Chondrocyte (in vitro differentiated cells): Measurements from ENCODE around the gene ATP2B2. TPM values are rescaled to one million over a fixed set of nuclear protein-coding genes. Genes with fewer than 3 reads are reported as not detected.
"Not testable (repeated sequence)": the region's sequence is repeated elsewhere in the genome, so short reads cannot be mapped to it uniquely, and the experiment has no call there.

Source experiments
- DNase-seq: peaks from one replicate; pipeline ENCODE4 v3.0.0; 2021; ENCODE audit warnings: mixed read lengths, low spot score
- H3K27ac Mint-ChIP-seq: one replicate; pipeline ENCODE4 v1.8.0; 2021; ENCODE audit warnings: mild to moderate bottlenecking, moderate library complexity, mixed read lengths; ENCODE audit not compliant: unreplicated experiment
- H3K27me3 Mint-ChIP-seq: 2 replicates; pipeline ENCODE4 v1.8.0; 2021; ENCODE audit warnings: low read depth, mixed read lengths
- H3K36me3 Mint-ChIP-seq: 2 replicates; pipeline ENCODE4 v1.8.0; 2021; ENCODE audit warnings: low read depth, mixed read lengths
- H3K4me1 Mint-ChIP-seq: 2 replicates; pipeline ENCODE4 v1.8.0; 2021; ENCODE audit warnings: low read depth, mild to moderate bottlenecking, mixed read lengths
- H3K4me3 Mint-ChIP-seq: one replicate; pipeline ENCODE4 v1.8.0; 2021; ENCODE audit warnings: mild to moderate bottlenecking, moderate library complexity, mixed read lengths; ENCODE audit not compliant: unreplicated experiment
- H3K9me3 Mint-ChIP-seq: 2 replicates; pipeline ENCODE4 v1.8.0; 2021; ENCODE audit warnings: low read depth, mixed read lengths
- CTCF ChIP-seq: fragments of 200-600 bp; sonication (generic); IDR thresholded peaks from 2 replicates; pipeline ENCODE4 v1.5.0; 2021; ENCODE audit warnings: antibody characterized with exemption, mild to moderate bottlenecking, moderate library complexity
- total RNA-seq: library from RNA; stranded (reverse); gene quantifications from 3 replicates; pipeline ENCODE4 v1.2.1, GENCODE V29; 2021

Gene ATP2B2
- total RNA-seq, 1 donor from 2014 or later = 0.25 TPM

- no peak overlapping the region for H3K27ac Mint-ChIP-seq
- no peaks in the 10 kb centered on the region for H3K4me1 Mint-ChIP-seq
- peaks cover 2% of the 10 kb centered on the region for H3K36me3 Mint-ChIP-seq
- no peak overlapping the region for H3K4me3 Mint-ChIP-seq
- DNase-seq = no peak
- no peak for TF ChIP-seq CTCF
- no peaks in the 10 kb centered on the region for H3K9me3 Mint-ChIP-seq
- peaks cover 42% of the 10 kb centered on the region for H3K27me3 Mint-ChIP-seq
Measured at GRCh38 chr3:10384541-10385360, 120.6 kb downstream of the ATP2B2 start.

- Mint-ChIP-seq H3K27me3 (peaks cover 46% of the 10 kb centered on the region), H3K4me1 (no peaks in the 10 kb centered on the region), H3K27ac (no peak overlapping the region), H3K36me3 (peaks cover 2% of the 10 kb centered on the region), H3K9me3 (no peaks in the 10 kb centered on the region), H3K4me3 (no peak overlapping the region)
- TF ChIP-seq CTCF = no peak
- no peak for DNase-seq
Measured at GRCh38 chr3:10383850-10384248, 121.5 kb downstream of the ATP2B2 start.

- H3K27me3 Mint-ChIP-seq = peaks cover 46% of the 10 kb centered on the region
- no peak for TF ChIP-seq CTCF
- no peaks in the 10 kb centered on the region for H3K9me3 Mint-ChIP-seq
- no peak for DNase-seq
- no peaks in the 10 kb centered on the region for H3K4me1 Mint-ChIP-seq
- H3K4me3 Mint-ChIP-seq = no peak overlapping the region
- H3K36me3 Mint-ChIP-seq = peaks cover 2% of the 10 kb centered on the region
- no peak overlapping the region for H3K27ac Mint-ChIP-seq
Measured at GRCh38 chr3:10382892-10383849, 122.2 kb downstream of the ATP2B2 start.

- not testable (repeated sequence) for H3K27ac Mint-ChIP-seq, H3K36me3 Mint-ChIP-seq, DNase-seq, H3K9me3 Mint-ChIP-seq, H3K4me3 Mint-ChIP-seq, H3K4me1 Mint-ChIP-seq
- peaks cover 44% of the 10 kb centered on the region for H3K27me3 Mint-ChIP-seq
Measured at GRCh38 chr3:10382445-10382844, 122.9 kb downstream of the ATP2B2 start.

- peaks cover 2% of the 10 kb centered on the region for H3K36me3 Mint-ChIP-seq
Measured at GRCh38 chr3:10381336-10381735, 124.0 kb downstream of the ATP2B2 start.

More at GRCh38 chr3:10381336-10381735, 124.0 kb downstream of the ATP2B2 start:
- Mint-ChIP-seq H3K4me3 (no peak overlapping the region), H3K27ac (no peak overlapping the region), H3K9me3 (no peaks in the 10 kb centered on the region), H3K27me3 (peaks cover 39% of the 10 kb centered on the region), H3K4me1 (no peaks in the 10 kb centered on the region)
- TF ChIP-seq CTCF = no peak
- DNase-seq = no peak
